ENCODE data around the gene RAD23A. TPM values are rescaled to one million over a fixed set of nuclear protein-coding genes. Genes with fewer than 3 reads are reported as not detected.

Gene RAD23A
- polyA plus RNA-seq, 4 donors, result 93.0 to 114 (median 98.4) TPM

GRCh38 chr19:12938779-12939601, 6.7 kb upstream of the RAD23A start:
- H3K9me3 ChIP-seq (ENCODE audit: control insufficient read depth in 2 of 2, insufficient read depth in 1 of 2, low read depth in 1 of 2, low read length in 1 of 2), result no peaks in the 10 kb centered on the region
- peak overlapping the region; percentile 49 to 92 (median 69) for H3K27ac ChIP-seq (ENCODE audit: low read depth in 1 of 3, low read length in 2 of 3)
- peak in 1 of 2 donors; percentile 46 for DNase-seq
- 0% methylated on average over 54 of the region's 54 CpGs for WGBS, 3 donors
- peaks cover 2 to 30% (median 7%) of the 10 kb centered on the region in 3 donors for H3K4me1 ChIP-seq (ENCODE audit: control insufficient read depth in 3 of 3, insufficient read depth in 2 of 3, low read depth in 1 of 3, low read length in 2 of 3)
- peaks cover 12 to 52% (median 12%) of the 10 kb centered on the region in 3 donors for H3K36me3 ChIP-seq (ENCODE audit: control insufficient read depth in 3 of 3, insufficient read depth in 2 of 3, low read depth in 1 of 3, low read length in 3 of 3)
- no peaks in the 10 kb centered on the region for H3K27me3 ChIP-seq (ENCODE audit: control insufficient read depth in 3 of 3, insufficient read depth in 3 of 3, low read length in 3 of 3)
- no peak for FAIRE-seq
- peak overlapping the region; percentile 79 to 95 (median 87) for H3K4me3 ChIP-seq (ENCODE audit: low read depth in 1 of 3, low read length in 3 of 3)

- peak overlapping the region in 2 of 3 donors; percentile 37 to 44 for H3K27ac ChIP-seq (ENCODE audit: low read depth in 1 of 3, low read length in 2 of 3)
- H3K4me1 ChIP-seq (ENCODE audit: control insufficient read depth in 3 of 3, insufficient read depth in 2 of 3, low read depth in 1 of 3, low read length in 2 of 3), result peaks cover 2 to 30% (median 7%) of the 10 kb centered on the region in 3 donors
- no peaks in the 10 kb centered on the region for H3K27me3 ChIP-seq (ENCODE audit: control insufficient read depth in 3 of 3, insufficient read depth in 3 of 3, low read length in 3 of 3)
- peak overlapping the region; percentile 79 to 95 (median 87) for H3K4me3 ChIP-seq (ENCODE audit: low read depth in 1 of 3, low read length in 3 of 3)
- no peak for DNase-seq
- 22 to 42% (median 24%) methylated on average over 10 of the region's 10 CpGs for WGBS, 3 donors
- no peaks in the 10 kb centered on the region for H3K9me3 ChIP-seq (ENCODE audit: control insufficient read depth in 2 of 2, insufficient read depth in 1 of 2, low read depth in 1 of 2, low read length in 1 of 2)
- H3K36me3 ChIP-seq (ENCODE audit: control insufficient read depth in 3 of 3, insufficient read depth in 2 of 3, low read depth in 1 of 3, low read length in 3 of 3), result peaks cover 15 to 62% (median 18%) of the 10 kb centered on the region in 3 donors
- no peak for FAIRE-seq
These were observed 5.7 kb upstream of the RAD23A start for GRCh38 chr19:12939975-12940423.

- Histone ChIP-seq H3K9me3 (ENCODE audit: control insufficient read depth in 2 of 2, insufficient read depth in 1 of 2, low read depth in 1 of 2, low read length in 1 of 2) (no peaks in the 10 kb centered on the region), H3K27ac (ENCODE audit: low read depth in 1 of 3, low read length in 2 of 3) (peak overlapping the region in 1 of 3 donors; percentile 44), H3K27me3 (ENCODE audit: control insufficient read depth in 3 of 3, insufficient read depth in 3 of 3, low read length in 3 of 3) (no peaks in the 10 kb centered on the region), H3K36me3 (ENCODE audit: control insufficient read depth in 3 of 3, insufficient read depth in 2 of 3, low read depth in 1 of 3, low read length in 3 of 3) (peaks cover 15 to 66% (median 18%) of the 10 kb centered on the region in 3 donors), H3K4me3 (ENCODE audit: low read depth in 1 of 3, low read length in 3 of 3) (peak overlapping the region in 1 of 3 donors; percentile 95), H3K4me1 (ENCODE audit: control insufficient read depth in 3 of 3, insufficient read depth in 2 of 3, low read depth in 1 of 3, low read length in 2 of 3) (peaks cover 2 to 30% (median 7%) of the 10 kb centered on the region in 3 donors)
- DNase-seq, result no peak
- FAIRE-seq, result no peak
- 75 to 83% (median 75%) methylated on average over 2 of the region's 2 CpGs for WGBS, 3 donors
These were observed 4.8 kb upstream of the RAD23A start for GRCh38 chr19:12940897-12941296.

- Histone ChIP-seq H3K4me3 (ENCODE audit: low read depth in 1 of 3, low read length in 3 of 3) (no peak overlapping the region), H3K4me1 (ENCODE audit: control insufficient read depth in 3 of 3, insufficient read depth in 2 of 3, low read depth in 1 of 3, low read length in 2 of 3) (peaks cover 2 to 32% (median 7%) of the 10 kb centered on the region in 3 donors), H3K27ac (ENCODE audit: low read depth in 1 of 3, low read length in 2 of 3) (peak overlapping the region in 1 of 3 donors; percentile 0), H3K9me3 (ENCODE audit: control insufficient read depth in 2 of 2, insufficient read depth in 1 of 2, low read depth in 1 of 2, low read length in 1 of 2) (no peaks in the 10 kb centered on the region), H3K27me3 (ENCODE audit: control insufficient read depth in 3 of 3, insufficient read depth in 3 of 3, low read length in 3 of 3) (no peaks in the 10 kb centered on the region), H3K36me3 (ENCODE audit: control insufficient read depth in 3 of 3, insufficient read depth in 2 of 3, low read depth in 1 of 3, low read length in 3 of 3) (peaks cover 17 to 83% (median 20%) of the 10 kb centered on the region in 3 donors)
- FAIRE-seq (no peak), DNase-seq (no peak)
- whole genome bisulfite sequencing, 3 donors, result 58 to 77% (median 73%) methylated on average over 13 to 18 of the region's 18 CpGs
These were observed 2.1 kb upstream of the RAD23A start for GRCh38 chr19:12943437-12944044.

- H3K27me3 ChIP-seq (ENCODE audit: control insufficient read depth in 3 of 3, insufficient read depth in 3 of 3, low read length in 3 of 3), result no peaks in the 10 kb centered on the region
- no peak overlapping the region for H3K4me3 ChIP-seq (ENCODE audit: low read depth in 1 of 3, low read length in 3 of 3)
- no peak for DNase-seq
- no peak for FAIRE-seq
- no peaks in the 10 kb centered on the region for H3K9me3 ChIP-seq (ENCODE audit: control insufficient read depth in 2 of 2, insufficient read depth in 1 of 2, low read depth in 1 of 2, low read length in 1 of 2)
- 38 to 58% (median 53%) methylated on average over 2 of the region's 2 CpGs for WGBS, 3 donors
- H3K36me3 ChIP-seq (ENCODE audit: control insufficient read depth in 3 of 3, insufficient read depth in 2 of 3, low read depth in 1 of 3, low read length in 3 of 3), result peaks cover 23 to 84% (median 23%) of the 10 kb centered on the region in 3 donors
- peaks cover 2 to 32% (median 7%) of the 10 kb centered on the region in 3 donors for H3K4me1 ChIP-seq (ENCODE audit: control insufficient read depth in 3 of 3, insufficient read depth in 2 of 3, low read depth in 1 of 3, low read length in 2 of 3)
- H3K27ac ChIP-seq (ENCODE audit: low read depth in 1 of 3, low read length in 2 of 3), result peak overlapping the region in 1 of 3 donors; percentile 95
These were observed 1.5 kb upstream of the RAD23A start for GRCh38 chr19:12944104-12944674.

- WGBS, 3 donors, result 0 to 1% (median 1%) methylated on average over 35 to 40 of the region's 40 CpGs
- FAIRE-seq (no peak), DNase-seq (peak; percentile 67 to 87)
- no peaks in the 10 kb centered on the region for H3K27me3 ChIP-seq (ENCODE audit: control insufficient read depth in 3 of 3, insufficient read depth in 3 of 3, low read length in 3 of 3)
- H3K36me3 ChIP-seq (ENCODE audit: control insufficient read depth in 3 of 3, insufficient read depth in 2 of 3, low read depth in 1 of 3, low read length in 3 of 3), result peaks cover 15 to 84% (median 26%) of the 10 kb centered on the region in 3 donors
- peak overlapping the region; percentile 85 to 95 (median 94) for H3K27ac ChIP-seq (ENCODE audit: low read depth in 1 of 3, low read length in 2 of 3)
- peak overlapping the region; percentile 78 to 86 (median 85) for H3K4me3 ChIP-seq (ENCODE audit: low read depth in 1 of 3, low read length in 3 of 3)
- no peaks in the 10 kb centered on the region for H3K9me3 ChIP-seq (ENCODE audit: control insufficient read depth in 2 of 2, insufficient read depth in 1 of 2, low read depth in 1 of 2, low read length in 1 of 2)
- H3K4me1 ChIP-seq (ENCODE audit: control insufficient read depth in 3 of 3, insufficient read depth in 2 of 3, low read depth in 1 of 3, low read length in 2 of 3), result peaks cover 0 to 17% (median 2%) of the 10 kb centered on the region in 3 donors
These were observed 545 bp downstream of the RAD23A start for GRCh38 chr19:12946092-12946721.

- FAIRE-seq, result no peak
These were observed 1.3 kb downstream of the RAD23A start for GRCh38 chr19:12946731-12947496.

More at GRCh38 chr19:12946731-12947496, 1.3 kb downstream of the RAD23A start:
- Histone ChIP-seq H3K4me3 (ENCODE audit: low read depth in 1 of 3, low read length in 3 of 3) (peak overlapping the region in 2 of 3 donors; percentile 85 to 86), H3K4me1 (ENCODE audit: control insufficient read depth in 3 of 3, insufficient read depth in 2 of 3, low read depth in 1 of 3, low read length in 2 of 3) (peaks cover 0 to 15% (median 2%) of the 10 kb centered on the region in 3 donors), H3K36me3 (ENCODE audit: control insufficient read depth in 3 of 3, insufficient read depth in 2 of 3, low read depth in 1 of 3, low read length in 3 of 3) (peaks cover 15 to 84% (median 26%) of the 10 kb centered on the region in 3 donors), H3K9me3 (ENCODE audit: control insufficient read depth in 2 of 2, insufficient read depth in 1 of 2, low read depth in 1 of 2, low read length in 1 of 2) (no peaks in the 10 kb centered on the region), H3K27ac (ENCODE audit: low read depth in 1 of 3, low read length in 2 of 3) (peak overlapping the region in 2 of 3 donors; percentile 94 to 95), H3K27me3 (ENCODE audit: control insufficient read depth in 3 of 3, insufficient read depth in 3 of 3, low read length in 3 of 3) (no peaks in the 10 kb centered on the region)
- 50 to 59% (median 56%) methylated on average over 14 of the region's 14 CpGs for WGBS, 3 donors
- no peak for DNase-seq

All from small intestine (tissue), 7 donors.